Prostate gland (tissue), 2 donors: ENCODE results near the gene AK4.

Source experiments
- CTCF ChIP-seq, 4 experiments: fragments of 200-600 bp in 2 of 4; fragments of 450-650 bp in 2 of 4; sonication (generic) in 2 of 4; IDR thresholded peaks; 1 replicate in 3 of 4; 2 replicates in 1 of 4; pipeline ENCODE4 v1.5.1; 2016 to 2019; ENCODE audit warnings: antibody characterized with exemption in 4 of 4, mild to moderate bottlenecking in 2 of 4, moderate library complexity in 2 of 4
- POLR2A ChIP-seq: fragments of 450-650 bp; IDR thresholded peaks from one replicate; pipeline ENCODE4 v1.6.1; 2016; ENCODE audit warnings: antibody characterized with exemption, mild to moderate bottlenecking

GRCh38 chr1:65214340-65215027 lies 66.5 kb downstream of the AK4 start:
- TF ChIP-seq CTCF (IDR thresholded peaks at IDR 0.05) (no peak), POLR2A (no peak)
